HG03064 (cell line): ENCODE measurements around the gene PLD5.
A peak's percentile ranks its signal among the peaks of the same experiment; 100 is the strongest.
"Not testable (repeated sequence)": the region's sequence is repeated elsewhere in the genome, so short reads cannot be mapped to it uniquely, and the experiment has no call there.

Experiments
- ATAC-seq: cut with Tn5 transposase; IDR thresholded peaks from one replicate; pipeline ENCODE4 v1.9.1; 2021; ENCODE audit warnings: low read depth; ENCODE audit not compliant: unreplicated experiment

Gene PLD5

GRCh38 chr1:242185731-242186130 is 338.8 kb downstream of the PLD5 start:
- ATAC-seq, result no peak

- ATAC-seq, result no peak
Observed at GRCh38 chr1:242184955-242185354, 339.5 kb downstream of the PLD5 start.

GRCh38 chr1:242179767-242180166 is 344.7 kb downstream of the PLD5 start:
- ATAC-seq, result peak; percentile 88

GRCh38 chr1:242178924-242179708 is 345.4 kb downstream of the PLD5 start:
- ATAC-seq, result no peak

GRCh38 chr1:242178436-242178835 is 346.1 kb downstream of the PLD5 start:
- no peak for ATAC-seq

GRCh38 chr1:242162140-242162539 is 362.4 kb downstream of the PLD5 start:
- ATAC-seq, result no peak

- peak; percentile 46 for ATAC-seq
Observed at GRCh38 chr1:242147096-242147976, 377.2 kb downstream of the PLD5 start.

- ATAC-seq, result no peak
Observed at GRCh38 chr1:242146652-242147051, 377.8 kb downstream of the PLD5 start.

- ATAC-seq, result no peak
Observed at GRCh38 chr1:242140836-242141235, 383.7 kb downstream of the PLD5 start.

GRCh38 chr1:242139986-242140385 is 384.5 kb downstream of the PLD5 start:
- no peak for ATAC-seq

- peak; percentile 71 for ATAC-seq
Observed at GRCh38 chr1:242139442-242139841, 385.1 kb downstream of the PLD5 start.

GRCh38 chr1:242133796-242134195 is 390.7 kb downstream of the PLD5 start:
- ATAC-seq, result no peak

- no peak for ATAC-seq
Observed at GRCh38 chr1:242133351-242133750, 391.1 kb downstream of the PLD5 start.

- no peak for ATAC-seq
Observed at GRCh38 chr1:242132121-242132817, 392.2 kb downstream of the PLD5 start.

- ATAC-seq, result no peak
Observed at GRCh38 chr1:242128951-242129502, 395.5 kb downstream of the PLD5 start.

- ATAC-seq, result no peak
Observed at GRCh38 chr1:242120432-242120831, 404.1 kb downstream of the PLD5 start.

- ATAC-seq, result no peak
Observed at GRCh38 chr1:242100921-242101320, 423.6 kb downstream of the PLD5 start.

GRCh38 chr1:242097283-242097682 is 427.2 kb downstream of the PLD5 start:
- not testable (repeated sequence) for ATAC-seq

GRCh38 chr1:242093116-242093515 is 431.4 kb downstream of the PLD5 start:
- no peak for ATAC-seq

GRCh38 chr1:242089911-242090310 is 434.6 kb downstream of the PLD5 start:
- ATAC-seq, result no peak

- no peak for ATAC-seq
Observed at GRCh38 chr1:242088875-242089274, 435.6 kb downstream of the PLD5 start.
